ENCODE data around the gene ATP8A1.

The ATP8A1 gene

DNA sequence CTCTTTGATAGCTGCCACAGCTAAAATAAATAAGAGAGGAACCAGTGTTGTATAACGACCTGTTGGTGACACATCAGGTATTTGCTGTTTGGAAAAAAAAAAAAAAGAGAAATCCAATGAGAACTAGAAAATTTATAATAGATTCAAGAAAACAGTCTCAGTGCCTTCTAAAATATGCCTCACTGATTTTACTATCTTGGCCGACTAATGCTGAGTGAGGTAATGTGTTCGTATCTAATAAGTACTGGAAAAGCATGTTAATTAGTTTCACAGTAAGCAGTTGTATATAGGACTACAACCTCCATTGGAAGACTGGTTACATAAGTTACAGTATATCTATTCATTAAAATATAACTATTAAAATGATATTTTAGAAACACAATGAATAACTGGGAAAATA is 32.4 kb downstream of the ATP8A1 start:
- DNase-seq, result no peak

DNA sequence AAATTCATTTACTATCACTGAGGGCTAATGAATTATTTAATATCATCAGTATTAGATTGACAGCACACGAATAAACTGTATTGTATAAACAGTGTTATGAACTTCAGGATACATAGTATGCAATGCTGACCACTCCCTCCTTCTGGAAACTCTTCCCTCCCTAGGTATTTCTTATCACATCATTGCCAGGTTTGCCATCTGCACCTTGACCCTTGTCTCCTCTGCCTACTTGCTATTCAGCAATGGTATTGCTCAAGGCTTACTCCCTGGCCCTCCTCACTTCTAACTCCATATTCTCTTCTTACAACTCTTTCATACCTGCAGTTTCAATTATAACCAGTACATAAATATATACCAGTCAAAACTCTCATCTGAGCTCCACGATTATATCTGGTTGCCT is 38.9 kb downstream of the ATP8A1 start:
- no peak for DNase-seq

GRCh38 chr4:42617030-42617429 is 39.9 kb downstream of the ATP8A1 start:
- no peak for DNase-seq

DNA sequence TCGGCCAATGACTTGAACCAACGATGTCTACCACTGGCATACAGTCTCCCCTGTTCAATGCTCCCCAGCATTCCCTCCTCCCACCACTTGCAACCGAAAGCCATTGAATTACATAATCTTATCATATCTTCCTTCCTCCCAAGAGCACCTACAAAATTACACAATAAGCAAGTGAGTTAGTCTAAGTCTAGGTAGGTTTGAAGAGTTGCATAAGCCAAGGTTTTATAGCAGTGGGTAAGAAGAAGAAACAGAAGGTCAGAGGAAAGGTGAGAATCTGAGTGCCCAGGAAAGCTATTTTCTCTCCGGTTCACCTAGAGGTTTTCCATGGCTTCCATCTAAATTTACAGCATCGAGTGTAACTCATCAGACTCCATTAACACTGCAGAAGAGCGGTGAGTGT is 40.3 kb downstream of the ATP8A1 start:
- no peak for DNase-seq

GRCh38 chr4:42615131-42615763 is 41.7 kb downstream of the ATP8A1 start:
- DNase-seq, result no peak

DNA sequence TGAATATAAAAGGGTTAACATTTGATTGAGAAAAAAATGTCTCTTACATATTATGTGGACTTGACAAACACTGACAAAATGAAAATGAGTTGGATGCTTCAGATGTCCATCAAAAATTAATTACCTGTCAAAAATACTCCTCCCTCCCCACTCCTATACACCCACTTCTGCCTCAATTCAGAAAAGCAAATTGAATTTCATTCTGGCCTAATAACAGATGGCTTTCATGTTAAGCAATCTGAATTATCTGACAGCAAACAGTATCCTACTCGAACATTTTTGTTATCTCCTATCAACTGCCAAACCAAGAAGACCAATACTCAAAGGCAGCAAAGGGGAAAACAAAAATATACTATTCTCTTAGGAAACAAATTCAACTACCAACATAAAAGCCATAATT is 44.0 kb downstream of the ATP8A1 start:
- DNase-seq, result no peak

GRCh38 chr4:42610941-42611340 is 46.0 kb downstream of the ATP8A1 start:
- DNase-seq, result no peak

DNA sequence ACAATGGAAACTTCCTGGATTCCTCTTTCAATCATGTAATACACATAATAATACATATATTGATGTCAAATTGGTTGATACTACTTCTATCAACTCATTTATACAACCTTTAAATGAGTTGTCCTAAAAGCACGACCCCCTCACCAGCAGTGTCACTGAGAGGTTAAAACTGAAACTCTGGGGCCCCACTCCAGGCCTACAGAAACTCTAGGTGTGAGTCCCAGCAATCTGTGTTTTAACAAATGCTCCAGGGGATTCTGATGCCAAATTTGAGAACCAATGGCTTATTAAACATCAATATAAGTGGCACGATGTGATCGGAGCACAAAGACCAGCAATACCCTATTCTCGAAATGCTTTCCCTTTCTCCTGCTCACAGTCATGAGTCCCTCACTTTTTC is 47.9 kb downstream of the ATP8A1 start:
- DNase-seq, result no peak

GRCh38 chr4:42608551-42608950 is 48.4 kb downstream of the ATP8A1 start:
- no peak for DNase-seq

GRCh38 chr4:42607011-42607726 is 49.7 kb downstream of the ATP8A1 start:
- no peak for DNase-seq

DNA sequence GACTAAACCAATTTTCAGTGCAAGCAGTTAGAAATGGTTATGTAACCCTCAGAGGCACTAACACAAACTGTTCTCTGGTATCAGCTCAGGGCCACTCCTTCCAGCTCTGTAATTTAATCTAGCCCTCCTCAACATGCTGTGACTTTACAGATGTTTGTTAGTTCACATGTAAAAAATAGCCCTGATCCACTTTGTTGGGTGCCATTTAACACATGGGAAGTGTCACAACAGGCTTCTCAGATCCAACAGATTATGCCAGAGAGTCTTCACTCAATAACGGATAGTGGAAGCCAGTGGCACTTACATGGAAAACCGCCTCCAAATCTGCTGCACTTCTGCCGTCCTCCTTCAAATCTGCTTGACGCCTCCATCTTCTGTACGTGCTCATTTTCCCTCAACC is 51.6 kb downstream of the ATP8A1 start:
- DNase-seq, result no peak

GRCh38 chr4:42603862-42604261 is 53.0 kb downstream of the ATP8A1 start:
- no peak for DNase-seq

GRCh38 chr4:42600578-42600977 is 56.3 kb downstream of the ATP8A1 start:
- no peak for DNase-seq

GRCh38 chr4:42596918-42597317 is 60.0 kb downstream of the ATP8A1 start:
- no peak for DNase-seq

- no peak for DNase-seq
Measured at GRCh38 chr4:42594888-42595287, 62.0 kb downstream of the ATP8A1 start.

- DNase-seq, result no peak
Measured at GRCh38 chr4:42588909-42589308, 68.0 kb downstream of the ATP8A1 start.

GRCh38 chr4:42586775-42587174 is 70.1 kb downstream of the ATP8A1 start:
- DNase-seq, result no peak

DNA sequence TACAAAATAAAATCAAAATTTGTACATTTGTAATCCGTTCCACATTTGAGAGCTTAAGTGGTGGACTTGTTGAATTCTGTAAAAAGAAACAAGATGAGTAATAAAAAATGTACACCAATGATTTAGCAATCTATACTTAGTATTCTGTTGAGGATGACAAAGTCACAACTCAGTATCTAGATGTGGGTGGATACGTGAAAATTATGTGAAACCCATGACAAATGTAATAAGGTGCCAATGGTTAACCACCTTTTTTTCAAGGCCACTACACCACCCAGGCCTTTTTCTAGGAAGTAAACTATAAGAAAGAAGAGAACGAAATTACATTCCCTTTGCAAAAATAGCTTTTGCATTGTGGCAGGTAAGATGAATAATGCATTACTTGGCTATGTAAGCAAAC is 77.0 kb downstream of the ATP8A1 start:
- no peak for DNase-seq

GRCh38 chr4:42578187-42578586 is 78.7 kb downstream of the ATP8A1 start:
- DNase-seq, result no peak

DNA sequence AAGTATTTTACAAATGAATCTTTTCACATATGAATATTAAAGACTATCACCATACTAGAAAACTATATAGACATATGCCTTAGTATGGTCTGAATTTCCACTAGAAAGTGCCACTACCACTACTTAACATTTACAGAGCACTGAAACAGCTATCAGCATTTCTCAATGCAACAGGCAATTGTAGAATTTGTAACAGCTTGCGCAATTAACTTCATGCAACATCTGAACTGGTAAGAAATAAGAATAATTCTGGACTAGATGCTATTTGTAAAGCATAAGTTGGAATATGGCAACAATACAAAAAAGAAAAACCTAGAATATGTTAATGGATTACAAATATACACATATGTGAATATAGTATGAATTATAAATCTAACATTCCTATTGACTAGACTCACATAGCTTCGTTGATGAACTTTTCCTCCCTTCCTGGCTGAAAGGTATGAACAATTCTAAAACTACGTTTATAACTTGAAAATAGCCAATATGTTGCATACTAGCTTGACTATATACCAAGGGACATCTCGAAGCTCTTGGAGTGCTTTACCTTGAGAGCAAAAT is 82.0 kb downstream of the ATP8A1 start:
- no peak for DNase-seq

DNA sequence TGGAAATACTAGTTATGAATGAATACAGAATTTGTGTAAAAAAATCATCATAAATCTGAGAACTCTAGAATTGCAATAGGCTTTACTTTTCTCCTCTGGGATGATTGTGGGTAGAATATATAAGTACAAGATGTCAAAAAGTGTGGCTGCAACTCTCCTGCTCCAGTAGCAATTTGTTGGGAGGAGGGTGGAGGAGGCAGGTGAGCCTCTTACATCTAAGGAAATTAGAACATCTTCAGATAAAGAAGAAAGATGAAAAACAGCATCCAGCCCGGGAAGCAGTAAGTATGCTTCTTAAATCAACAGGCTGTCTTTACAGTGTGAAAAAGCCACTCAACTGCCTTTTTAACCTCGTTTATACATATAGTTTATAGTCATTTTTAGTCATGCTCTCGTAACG is 83.7 kb downstream of the ATP8A1 start:
- DNase-seq, result no peak

GRCh38 chr4:42570221-42570620 is 86.7 kb downstream of the ATP8A1 start:
- no peak for DNase-seq

GRCh38 chr4:42568610-42569207 is 88.2 kb downstream of the ATP8A1 start:
- DNase-seq, result peak; percentile 51

- no peak for DNase-seq
Measured at GRCh38 chr4:42566835-42567234, 90.1 kb downstream of the ATP8A1 start.

Measured in NCI-H774 (cell line).